Sigmoid colon (tissue), 4 donors: ENCODE measurements around the gene CDK6.

Source experiments
- EP300 ChIP-seq, 4 donors: sonication (generic); formaldehyde crosslinking; IDR thresholded peaks; one replicate each; pipeline ENCODE4 v1.6.1; 2017; ENCODE audit warnings: antibody characterized with exemption in 4 of 4
- POLR2A ChIP-seq, 2 donors: fragments of 450-650 bp; IDR thresholded peaks; one replicate each; pipeline ENCODE4 v1.6.1; 2016; ENCODE audit warnings: antibody characterized with exemption in 2 of 2, mild to moderate bottlenecking in 2 of 2, moderate library complexity in 2 of 2
- POLR2AphosphoS5 ChIP-seq, 4 donors: sonication (generic); formaldehyde crosslinking; IDR thresholded peaks; one replicate each; pipeline ENCODE4 v1.6.1; 2017; ENCODE audit warnings: antibody characterized with exemption in 4 of 4
- TF ChIP-seq, protein P1 (sequence below), 4 experiments: fragments of 450-650 bp in 3 of 4; fragments of 200-600 bp in 1 of 4; IDR thresholded peaks; one replicate each; pipeline ENCODE4 v1.5.1; 2016 to 2019; ENCODE audit warnings: antibody characterized with exemption in 4 of 4, mild to moderate bottlenecking in 3 of 4, moderate library complexity in 2 of 4

GRCh38 chr7:92767437-92767836 is 68.9 kb downstream of the CDK6 start:
- TF ChIP-seq, protein P1, sequence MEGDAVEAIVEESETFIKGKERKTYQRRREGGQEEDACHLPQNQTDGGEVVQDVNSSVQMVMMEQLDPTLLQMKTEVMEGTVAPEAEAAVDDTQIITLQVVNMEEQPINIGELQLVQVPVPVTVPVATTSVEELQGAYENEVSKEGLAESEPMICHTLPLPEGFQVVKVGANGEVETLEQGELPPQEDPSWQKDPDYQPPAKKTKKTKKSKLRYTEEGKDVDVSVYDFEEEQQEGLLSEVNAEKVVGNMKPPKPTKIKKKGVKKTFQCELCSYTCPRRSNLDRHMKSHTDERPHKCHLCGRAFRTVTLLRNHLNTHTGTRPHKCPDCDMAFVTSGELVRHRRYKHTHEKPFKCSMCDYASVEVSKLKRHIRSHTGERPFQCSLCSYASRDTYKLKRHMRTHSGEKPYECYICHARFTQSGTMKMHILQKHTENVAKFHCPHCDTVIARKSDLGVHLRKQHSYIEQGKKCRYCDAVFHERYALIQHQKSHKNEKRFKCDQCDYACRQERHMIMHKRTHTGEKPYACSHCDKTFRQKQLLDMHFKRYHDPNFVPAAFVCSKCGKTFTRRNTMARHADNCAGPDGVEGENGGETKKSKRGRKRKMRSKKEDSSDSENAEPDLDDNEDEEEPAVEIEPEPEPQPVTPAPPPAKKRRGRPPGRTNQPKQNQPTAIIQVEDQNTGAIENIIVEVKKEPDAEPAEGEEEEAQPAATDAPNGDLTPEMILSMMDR (IDR thresholded peaks at IDR 0.05): no peak
- TF ChIP-seq POLR2AphosphoS5 (IDR thresholded peaks at IDR 0.05) (no peak), EP300 (IDR thresholded peaks at IDR 0.05) (no peak), POLR2A (IDR thresholded peaks at IDR 0.05) (no peak)
